Measurements from ENCODE around the gene ZNF343. TPM values are rescaled to one million over a fixed set of nuclear protein-coding genes. Genes with fewer than 3 reads are reported as not detected.
"Not testable (repeated sequence)": the region's sequence is repeated elsewhere in the genome, so short reads cannot be mapped to it uniquely, and the experiment has no call there.

The ZNF343 gene
- total RNA-seq, 6 experiments from 2014 or later, result 3.9 to 7.3 (median 6.0) TPM

- intact Hi-C loops (cut with DNase I), result no loop called here
- Histone ChIP-seq H3K4me1 (no peaks in the 10 kb centered on the region), H3K27ac (peak overlapping the region; percentile 69 to 91 (median 77)), H3K9me3 (no peaks in the 10 kb centered on the region), H3K36me3 (no peaks in the 10 kb centered on the region), H3K4me3 (peak overlapping the region; percentile 73 to 85 (median 74)), H3K27me3 (no peaks in the 10 kb centered on the region)
- TF ChIP-seq CTCF (IDR thresholded peaks at IDR 0.05) (peak; percentile 88 to 98 (median 96)), POLR2A (IDR thresholded peaks at IDR 0.05) (peak; percentile 50)
- DNase-seq (peak; percentile 90 to 91 (median 90)), ATAC-seq (peak; percentile 84 to 92 (median 88))
- WGBS (ENCODE audit: insufficient coverage, low coverage, low lambda C conversion rate, missing lambda C conversion rate), result 28% methylated on average over 9 of the region's 26 CpGs
These were observed 15.4 kb upstream of the ZNF343 start for GRCh38 chr20:2523919-2524708.

- H3K9me3 ChIP-seq; H3K36me3 ChIP-seq; H3K27ac ChIP-seq; H3K27me3 ChIP-seq; intact Hi-C loops (cut with DNase I); H3K4me1 ChIP-seq; H3K4me3 ChIP-seq; DNase-seq; ATAC-seq: not testable (repeated sequence)
- 72% methylated on average over 4 of the region's 5 CpGs for WGBS (ENCODE audit: insufficient coverage, low coverage, low lambda C conversion rate, missing lambda C conversion rate)
These were observed 14.2 kb upstream of the ZNF343 start for GRCh38 chr20:2522826-2523429.

- DNase-seq (no peak), ATAC-seq (peak in 1 of 4 donors; percentile 22)
- Histone ChIP-seq H3K36me3 (no peaks in the 10 kb centered on the region), H3K9me3 (no peaks in the 10 kb centered on the region), H3K4me3 (no peak overlapping the region), H3K27me3 (no peaks in the 10 kb centered on the region), H3K4me1 (no peaks in the 10 kb centered on the region), H3K27ac (no peak overlapping the region)
- no peak for TF ChIP-seq POLR2A (IDR thresholded peaks at IDR 0.05)
- TF ChIP-seq CTCF (IDR thresholded peaks at IDR 0.05), result peak; percentile 41 to 90 (median 88)
- WGBS (ENCODE audit: insufficient coverage, low coverage, low lambda C conversion rate, missing lambda C conversion rate), result 11% methylated on average over 9 of the region's 10 CpGs
- intact Hi-C loops (cut with DNase I), result no loop called here
These were observed 12.9 kb upstream of the ZNF343 start for GRCh38 chr20:2521369-2522305.

- DNase-seq (no peak), ATAC-seq (no peak)
- H3K27ac ChIP-seq, result no peak overlapping the region
- H3K4me1 ChIP-seq, result no peaks in the 10 kb centered on the region
- no peaks in the 10 kb centered on the region for H3K27me3 ChIP-seq
- H3K36me3 ChIP-seq, result no peaks in the 10 kb centered on the region
- TF ChIP-seq POLR2A (IDR thresholded peaks at IDR 0.05) (no peak), CTCF (IDR thresholded peaks at IDR 0.05) (no peak)
- no peak overlapping the region for H3K4me3 ChIP-seq
- no peaks in the 10 kb centered on the region for H3K9me3 ChIP-seq
- 90% methylated on average over 3 of the region's 3 CpGs for WGBS (ENCODE audit: insufficient coverage, low coverage, low lambda C conversion rate, missing lambda C conversion rate)
- intact Hi-C loops (cut with DNase I), result no loop called here
These were observed 11.9 kb upstream of the ZNF343 start for GRCh38 chr20:2520617-2521016.
